ENCODE results near the gene SYNGR1. TPM values are rescaled to one million over a fixed set of nuclear protein-coding genes. Genes with fewer than 3 reads are reported as not detected.

The SYNGR1 gene
- polyA plus RNA-seq, 1 donor: 11.2 TPM

GRCh38 chr22:39371732-39372131 is 21.9 kb downstream of the SYNGR1 start:
- Histone ChIP-seq H3K9me3 (ENCODE audit: control insufficient read depth, low read depth, low read length) (no peaks in the 10 kb centered on the region), H3K4me3 (ENCODE audit: low read length) (no peak overlapping the region), H3K27ac (ENCODE audit: low read length) (no peak overlapping the region), H3K36me3 (ENCODE audit: control insufficient read depth, insufficient read depth, low read length) (no peaks in the 10 kb centered on the region), H3K27me3 (ENCODE audit: control insufficient read depth, insufficient read depth, low read length) (no peaks in the 10 kb centered on the region), H3K4me1 (ENCODE audit: control insufficient read depth, insufficient read depth, low read length) (no peaks in the 10 kb centered on the region)
- no CpG with 5 or more reads among the region's 2 CpGs for WGBS (ENCODE audit: insufficient coverage, low lambda C conversion rate)
- no peak for DNase-seq

- H3K27me3 ChIP-seq (ENCODE audit: control insufficient read depth, insufficient read depth, low read length): no peaks in the 10 kb centered on the region
- H3K36me3 ChIP-seq (ENCODE audit: control insufficient read depth, insufficient read depth, low read length): no peaks in the 10 kb centered on the region
- no peak for DNase-seq
- no CpG with 5 or more reads among the region's 24 CpGs for WGBS (ENCODE audit: insufficient coverage, low lambda C conversion rate)
- H3K9me3 ChIP-seq (ENCODE audit: control insufficient read depth, low read depth, low read length): no peaks in the 10 kb centered on the region
- H3K4me3 ChIP-seq (ENCODE audit: low read length): no peak overlapping the region
- no peaks in the 10 kb centered on the region for H3K4me1 ChIP-seq (ENCODE audit: control insufficient read depth, insufficient read depth, low read length)
- H3K27ac ChIP-seq (ENCODE audit: low read length): no peak overlapping the region
Measured at GRCh38 chr22:39374191-39374590, 24.4 kb downstream of the SYNGR1 start.

GRCh38 chr22:39374801-39375200 is 25.0 kb downstream of the SYNGR1 start:
- Histone ChIP-seq H3K9me3 (ENCODE audit: control insufficient read depth, low read depth, low read length) (no peaks in the 10 kb centered on the region), H3K27me3 (ENCODE audit: control insufficient read depth, insufficient read depth, low read length) (no peaks in the 10 kb centered on the region), H3K4me3 (ENCODE audit: low read length) (no peak overlapping the region), H3K36me3 (ENCODE audit: control insufficient read depth, insufficient read depth, low read length) (no peaks in the 10 kb centered on the region), H3K4me1 (ENCODE audit: control insufficient read depth, insufficient read depth, low read length) (no peaks in the 10 kb centered on the region), H3K27ac (ENCODE audit: low read length) (no peak overlapping the region)
- DNase-seq: no peak
- no CpG with 5 or more reads among the region's 8 CpGs for WGBS (ENCODE audit: insufficient coverage, low lambda C conversion rate)

GRCh38 chr22:39375646-39376045 is 25.9 kb downstream of the SYNGR1 start:
- Histone ChIP-seq H3K36me3 (ENCODE audit: control insufficient read depth, insufficient read depth, low read length) (no peaks in the 10 kb centered on the region), H3K9me3 (ENCODE audit: control insufficient read depth, low read depth, low read length) (no peaks in the 10 kb centered on the region), H3K4me1 (ENCODE audit: control insufficient read depth, insufficient read depth, low read length) (no peaks in the 10 kb centered on the region), H3K27me3 (ENCODE audit: control insufficient read depth, insufficient read depth, low read length) (no peaks in the 10 kb centered on the region), H3K27ac (ENCODE audit: low read length) (no peak overlapping the region), H3K4me3 (ENCODE audit: low read length) (no peak overlapping the region)
- no peak for DNase-seq
- WGBS (ENCODE audit: insufficient coverage, low lambda C conversion rate): no CpG with 5 or more reads among the region's 8 CpGs

GRCh38 chr22:39379756-39380730 is 30.3 kb downstream of the SYNGR1 start:
- Histone ChIP-seq H3K4me1 (ENCODE audit: control insufficient read depth, insufficient read depth, low read length) (no peaks in the 10 kb centered on the region), H3K27ac (ENCODE audit: low read length) (no peak overlapping the region), H3K36me3 (ENCODE audit: control insufficient read depth, insufficient read depth, low read length) (no peaks in the 10 kb centered on the region), H3K4me3 (ENCODE audit: low read length) (no peak overlapping the region), H3K27me3 (ENCODE audit: control insufficient read depth, insufficient read depth, low read length) (peaks cover 3% of the 10 kb centered on the region), H3K9me3 (ENCODE audit: control insufficient read depth, low read depth, low read length) (no peaks in the 10 kb centered on the region)
- DNase-seq: no peak
- WGBS (ENCODE audit: insufficient coverage, low lambda C conversion rate): no CpG with 5 or more reads among the region's 15 CpGs

GRCh38 chr22:39381009-39381755 is 31.4 kb downstream of the SYNGR1 start:
- Histone ChIP-seq H3K27me3 (ENCODE audit: control insufficient read depth, insufficient read depth, low read length) (peaks cover 4% of the 10 kb centered on the region), H3K9me3 (ENCODE audit: control insufficient read depth, low read depth, low read length) (no peaks in the 10 kb centered on the region), H3K4me1 (ENCODE audit: control insufficient read depth, insufficient read depth, low read length) (no peaks in the 10 kb centered on the region), H3K36me3 (ENCODE audit: control insufficient read depth, insufficient read depth, low read length) (no peaks in the 10 kb centered on the region), H3K4me3 (ENCODE audit: low read length) (no peak overlapping the region), H3K27ac (ENCODE audit: low read length) (no peak overlapping the region)
- DNase-seq: no peak
- no CpG with 5 or more reads among the region's 14 CpGs for WGBS (ENCODE audit: insufficient coverage, low lambda C conversion rate)

GRCh38 chr22:39381930-39382329 is 32.1 kb downstream of the SYNGR1 start:
- WGBS (ENCODE audit: insufficient coverage, low lambda C conversion rate): no CpG with 5 or more reads among the region's 8 CpGs
- Histone ChIP-seq H3K4me3 (ENCODE audit: low read length) (no peak overlapping the region), H3K27ac (ENCODE audit: low read length) (no peak overlapping the region), H3K4me1 (ENCODE audit: control insufficient read depth, insufficient read depth, low read length) (no peaks in the 10 kb centered on the region), H3K9me3 (ENCODE audit: control insufficient read depth, low read depth, low read length) (no peaks in the 10 kb centered on the region), H3K36me3 (ENCODE audit: control insufficient read depth, insufficient read depth, low read length) (no peaks in the 10 kb centered on the region), H3K27me3 (ENCODE audit: control insufficient read depth, insufficient read depth, low read length) (peaks cover 4% of the 10 kb centered on the region)
- no peak for DNase-seq

- H3K27me3 ChIP-seq (ENCODE audit: control insufficient read depth, insufficient read depth, low read length): peaks cover 4% of the 10 kb centered on the region
- H3K9me3 ChIP-seq (ENCODE audit: control insufficient read depth, low read depth, low read length): no peaks in the 10 kb centered on the region
- no CpG with 5 or more reads among the region's 5 CpGs for WGBS (ENCODE audit: insufficient coverage, low lambda C conversion rate)
- no peak for DNase-seq
- no peaks in the 10 kb centered on the region for H3K4me1 ChIP-seq (ENCODE audit: control insufficient read depth, insufficient read depth, low read length)
- H3K4me3 ChIP-seq (ENCODE audit: low read length): no peak overlapping the region
- H3K27ac ChIP-seq (ENCODE audit: low read length): no peak overlapping the region
- no peaks in the 10 kb centered on the region for H3K36me3 ChIP-seq (ENCODE audit: control insufficient read depth, insufficient read depth, low read length)
Measured at GRCh38 chr22:39382410-39382809, 32.6 kb downstream of the SYNGR1 start.

GRCh38 chr22:39383841-39384625 is 34.2 kb downstream of the SYNGR1 start:
- WGBS (ENCODE audit: insufficient coverage, low lambda C conversion rate): no CpG with 5 or more reads among the region's 12 CpGs
- DNase-seq: no peak
- Histone ChIP-seq H3K4me3 (ENCODE audit: low read length) (no peak overlapping the region), H3K9me3 (ENCODE audit: control insufficient read depth, low read depth, low read length) (peaks cover 3% of the 10 kb centered on the region), H3K27me3 (ENCODE audit: control insufficient read depth, insufficient read depth, low read length) (peaks cover 14% of the 10 kb centered on the region), H3K4me1 (ENCODE audit: control insufficient read depth, insufficient read depth, low read length) (peaks cover 8% of the 10 kb centered on the region), H3K36me3 (ENCODE audit: control insufficient read depth, insufficient read depth, low read length) (no peaks in the 10 kb centered on the region), H3K27ac (ENCODE audit: low read length) (no peak overlapping the region)
